GM12878 (cell line): Measurements from ENCODE around the gene MEGF11. TPM values are rescaled to one million over a fixed set of nuclear protein-coding genes. Genes with fewer than 3 reads are reported as not detected.

Experiments
- ATAC-seq: fragments of 200-7000 bp; cut with Tn5 transposase; 3 replicates; pipeline ENCODE4 v1.9.1; 2020; ENCODE audit warnings: mild to moderate bottlenecking, moderate library complexity
- BruUV-seq: library from RNA; stranded (reverse); fragments of 400-500 nt; replicated peaks from 2 replicates; lab custom pipeline; 2021; lab: Mats Ljungman, UMichigan
- CTCF ChIA-PET: fragments of 300-600 bp; sonication (Branson Sonifier 250); formaldehyde crosslinking; extraction: SDS; loops from one replicate; lab custom pipeline; 2021; ENCODE audit warnings: inconsistent platforms; lab: Yijun Ruan, JAX
- POLR2A ChIA-PET: fragments of 350-600 bp; formaldehyde crosslinking; extraction: SDS; loops from one replicate; lab custom pipeline; 2021; ENCODE audit warnings: inconsistent platforms; lab: Charles Lee
- RAD21 ChIA-PET: fragments of 300-600 bp; sonication (Branson Sonifier 250); formaldehyde crosslinking; loops from one replicate; lab custom pipeline; 2023; ENCODE audit warnings: antibody characterized with exemption; ENCODE audit not compliant: unreplicated experiment; lab: Charles Lee
- SMC1A ChIA-PET: fragments of 300-600 bp; sonication (Branson Sonifier 250); formaldehyde crosslinking; loops from one replicate; lab custom pipeline; 2023; ENCODE audit not compliant: unreplicated experiment, uncharacterized antibody; lab: Charles Lee
- DNase-seq: peaks from one replicate; pipeline ENCODE4 v3.0.0-alpha.2; 2011; ENCODE audit warnings: low read depth, low spot score
- FAIRE-seq: peaks from 3 replicates; lab custom pipeline; 2011; peaks lifted over from hg19 to GRCh38; lab: Jason Lieb, UNC
- H2AFZ ChIP-seq: 2 replicates; pipeline ENCODE4 v1.6.0; 2011; ENCODE audit warnings: low read depth, low read length, control low read depth; ENCODE audit not compliant: control insufficient read depth
- H3K27ac ChIP-seq: 2 replicates; pipeline ENCODE4 v1.5.1; 2011; ENCODE audit warnings: control low read depth; ENCODE audit not compliant: control insufficient read depth, insufficient read depth
- H3K27me3 ChIP-seq, 2 experiments: replicated peaks in 1 of 2; 2 replicates each; pipeline versions ENCODE4 v1.6.0 to v1.6.1; 2011; ENCODE audit warnings: low read length in 1 of 2; ENCODE audit not compliant: control insufficient read depth in 2 of 2, insufficient read depth in 2 of 2
- H3K36me3 ChIP-seq, 2 experiments: 2 replicates each; pipeline ENCODE4 v1.5.1; 2011; ENCODE audit warnings: low read length in 1 of 2; ENCODE audit not compliant: control insufficient read depth in 2 of 2, insufficient read depth in 2 of 2
- H3K4me1 ChIP-seq: 2 replicates; pipeline ENCODE4 v1.6.1; 2011; ENCODE audit warnings: mild to moderate bottlenecking, low read length, moderate library complexity, mixed read lengths; ENCODE audit not compliant: control insufficient read depth, insufficient read depth
- H3K4me2 ChIP-seq: 2 replicates; pipeline ENCODE4 v1.6.0; 2011; ENCODE audit warnings: control low read depth; ENCODE audit not compliant: control insufficient read depth, insufficient read depth
- H3K4me3 ChIP-seq: fragments of 200-600 bp; sonication (generic); 2 replicates; pipeline ENCODE4 v1.5.1; 2016
- H3K79me2 ChIP-seq: 2 replicates; pipeline ENCODE4 v1.6.0; 2011; ENCODE audit warnings: low read length; ENCODE audit not compliant: control insufficient read depth, insufficient read depth
- H3K9ac ChIP-seq: 2 replicates; pipeline ENCODE4 v1.8.0; 2011; ENCODE audit warnings: low read length, control low read depth, mixed read lengths; ENCODE audit not compliant: control insufficient read depth, insufficient read depth
- H3K9me3 ChIP-seq: replicated peaks from 3 replicates; pipeline ENCODE4 v1.5.1; 2011; ENCODE audit warnings: mild to moderate bottlenecking, low read length; ENCODE audit not compliant: control insufficient read depth, insufficient read depth
- H4K20me1 ChIP-seq: 2 replicates; pipeline ENCODE4 v1.6.0; 2011; ENCODE audit not compliant: control insufficient read depth, insufficient read depth
- BACH1 ChIP-seq: fragments of 450-650 bp; IDR thresholded peaks from 2 replicates; pipeline ENCODE4 v1.6.1; 2017; ENCODE audit warnings: mild to moderate bottlenecking, borderline replicate concordance
- BRCA1 ChIP-seq: IDR thresholded peaks from 2 replicates; pipeline ENCODE4 v1.6.1; 2011; ENCODE audit warnings: low read depth, low read length, improper control_type of control experiment
- CEBPB ChIP-seq, 2 experiments: fragments of 150-350 bp in 1 of 2; IDR thresholded peaks; 2 replicates each; pipeline ENCODE4 v1.6.1; 2012 to 2014; ENCODE audit warnings: low read depth in 2 of 2, low read length in 2 of 2, borderline replicate concordance in 1 of 2, inconsistent platforms in 1 of 2
- FOXK2 ChIP-seq: fragments of 450-650 bp; IDR thresholded peaks from 2 replicates; pipeline ENCODE4 v1.6.1; 2017; ENCODE audit warnings: mild to moderate bottlenecking, moderate library complexity
- HDAC2 ChIP-seq: fragments of 200-600 bp; sonication (generic); IDR thresholded peaks from 2 replicates; pipeline ENCODE4 v1.6.1; 2017
- NBN ChIP-seq: fragments of 450-650 bp; IDR thresholded peaks from 2 replicates; pipeline ENCODE4 v1.6.1; 2016
- STAT1 ChIP-seq: fragments of 450-650 bp; conservative IDR thresholded peaks from 2 replicates; pipeline ENCODE4 v1.6.1; 2014; ENCODE audit warnings: antibody characterized with exemption, mild to moderate bottlenecking
- TBL1XR1 ChIP-seq: IDR thresholded peaks from 2 replicates; pipeline ENCODE4 v1.6.1; 2012; ENCODE audit warnings: low read depth, low read length, improper control_type of control experiment
- ZNF217 ChIP-seq: fragments of 450-650 bp; IDR thresholded peaks from 2 replicates; pipeline ENCODE4 v1.6.1; 2017; ENCODE audit warnings: antibody characterized with exemption, mild to moderate bottlenecking
- WGBS: methylation state at CpG from one replicate; pipeline ENCODE4 v1.1.6; 2016; ENCODE audit warnings: low lambda C conversion rate; ENCODE audit not compliant: insufficient replicate concordance, insufficient coverage; ENCODE audit errors: missing lambda C conversion rate; 5-methylcytosine and 5-hydroxymethylcytosine counted together
- in situ Hi-C: fragments of 300-500 bp; cut with MboI; formaldehyde crosslinking; loops from 9 replicates; pipeline ENCODE4 v1.14.3; 2018; ENCODE audit warnings: mixed read lengths
- intact Hi-C: fragments of 100-400 bp; cut with micrococcal nuclease; formaldehyde crosslinking; loops from one replicate; pipeline ENCODE4 v1.14.2; 2022; ENCODE audit not compliant: unreplicated experiment
- polyA plus RNA-seq, 11 experiments: library from polyadenylated mRNA; depleted of rRNA in 4 of 11; unstranded in 6 of 11; stranded (reverse) in 5 of 11; fragments of >200 nt; fragmentation: Nextera tagmentation in 4 of 11; fragmentation: Illumina TruSeq in 1 of 11; extraction: Ambion mirVana in 4 of 11; extraction: Trizol in 1 of 11; gene quantifications; 1 replicate in 1 of 11; 2 replicates in 10 of 11; pipeline versions ENCODE4 v1.2.1 to v1.2.3, GENCODE V29; 2011 to 2016; ENCODE audit warnings: inconsistent platforms in 2 of 11, missing spikeins in 2 of 11, low read depth in 1 of 11
- total RNA-seq, 4 experiments: library from RNA; depleted of rRNA in 3 of 4; stranded (reverse); fragments of >200 nt in 3 of 4; fragmentation: Illumina TruSeq in 1 of 4; extraction: Trizol in 1 of 4; gene quantifications; 2 replicates each; pipeline versions ENCODE4 v1.2.1 to v1.2.3, GENCODE V29; 2013 to 2021
- TF ChIP-seq, protein P1 (sequence below): IDR thresholded peaks from 2 replicates; pipeline ENCODE4 v1.6.1; 2011; ENCODE audit warnings: low read depth, low read length, improper control_type of control experiment, borderline replicate concordance
- TF ChIP-seq, protein P2 (sequence below): fragments of 450-650 bp; IDR thresholded peaks from 2 replicates; pipeline ENCODE4 v1.6.1; 2017; ENCODE audit warnings: antibody characterized with exemption, mild to moderate bottlenecking, moderate library complexity
- TF ChIP-seq, protein P3 (sequence below): IDR thresholded peaks from 2 replicates; pipeline ENCODE4 v1.6.1; 2012; ENCODE audit warnings: improper control_type of control experiment, low read depth, low read length; ENCODE audit not compliant: insufficient replicate concordance
- TF ChIP-seq, protein P4 (sequence below): fragments of 450-650 bp; formaldehyde crosslinking; IDR thresholded peaks from 2 replicates; pipeline ENCODE4 v1.4.0; 2022; ENCODE audit warnings: mild to moderate bottlenecking, moderate library complexity

MEGF11 gene
- total and polyA plus RNA-seq, 10 of the 15 experiments (the other 5 are each of a cell fraction or from before 2014, with no cell fraction given), result 0.03 to 1.7 (median 0.49) TPM

DNA sequence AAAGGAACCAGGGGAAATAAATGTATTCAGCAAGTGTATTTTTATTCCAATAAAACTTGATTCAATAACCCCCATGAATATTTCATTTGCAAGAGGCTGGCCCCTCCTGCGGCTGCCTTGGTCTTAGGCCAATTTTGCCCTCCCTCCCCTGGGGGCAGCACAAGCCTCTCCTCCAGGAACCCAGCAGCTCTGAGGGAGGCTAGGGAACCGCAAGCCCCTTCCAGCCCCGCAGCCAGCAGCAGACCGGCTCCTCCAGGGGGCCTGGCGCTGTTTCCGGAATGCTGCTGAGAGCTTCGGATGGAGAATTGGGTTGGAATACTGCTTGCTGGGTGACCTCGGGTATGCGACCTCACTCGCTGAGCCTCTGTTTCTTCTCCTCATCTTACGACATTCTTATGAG is 234.2 kb downstream of the MEGF11 start:
- no peaks in the 10 kb centered on the region for H3K9me3 ChIP-seq
- no TSS peak for BruUV-seq
- ATAC-seq, result no peak
- H3K36me3 ChIP-seq, result no peaks in the 10 kb centered on the region
- no peaks in the 10 kb centered on the region for H4K20me1 ChIP-seq
- H3K79me2 ChIP-seq, result no peaks in the 10 kb centered on the region
- WGBS, result 75% methylated on average over 11 of the region's 11 CpGs
- CTCF ChIA-PET, result no interaction called here
- H3K9ac ChIP-seq, result no peak overlapping the region
- in situ Hi-C loops (no loop called here), intact Hi-C loops (no loop called here)
- POLR2A ChIA-PET, result interaction anchor here (1.1 kb wide), 1 partner anchor 71 kb away, joined by 3 read pairs; no protein-coding TSS in a partner anchor
- no peaks in the 10 kb centered on the region for H3K4me1 ChIP-seq
- H2AFZ ChIP-seq, result no peak overlapping the region
- no peak overlapping the region for H3K4me2 ChIP-seq
- H3K27me3 ChIP-seq, result no peaks in the 10 kb centered on the region
- FAIRE-seq, result no peak
- DNase-seq, result no peak
- no peak overlapping the region for H3K4me3 ChIP-seq
- SMC1A ChIA-PET, result interaction anchor here (0.7 kb wide), 1 partner anchor 61 kb away, joined by 3 read pairs; no protein-coding TSS in a partner anchor
- RAD21 ChIA-PET, result no interaction called here
- no peak overlapping the region for H3K27ac ChIP-seq
- TF ChIP-seq, protein P1, sequence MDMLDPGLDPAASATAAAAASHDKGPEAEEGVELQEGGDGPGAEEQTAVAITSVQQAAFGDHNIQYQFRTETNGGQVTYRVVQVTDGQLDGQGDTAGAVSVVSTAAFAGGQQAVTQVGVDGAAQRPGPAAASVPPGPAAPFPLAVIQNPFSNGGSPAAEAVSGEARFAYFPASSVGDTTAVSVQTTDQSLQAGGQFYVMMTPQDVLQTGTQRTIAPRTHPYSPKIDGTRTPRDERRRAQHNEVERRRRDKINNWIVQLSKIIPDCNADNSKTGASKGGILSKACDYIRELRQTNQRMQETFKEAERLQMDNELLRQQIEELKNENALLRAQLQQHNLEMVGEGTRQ, result no peak
- TF ChIP-seq HDAC2 (no peak), NBN (no peak), BRCA1 (no peak), CEBPB (IDR thresholded peaks at IDR 0.05; ENCODE audit: borderline replicate concordance in 1 of 2, low read depth in 2 of 2, low read length in 2 of 2) (no peak), FOXK2 (no peak), TBL1XR1 (no peak), BACH1 (no peak), STAT1 (no peak), ZNF217 (no peak)
- TF ChIP-seq, protein P2, sequence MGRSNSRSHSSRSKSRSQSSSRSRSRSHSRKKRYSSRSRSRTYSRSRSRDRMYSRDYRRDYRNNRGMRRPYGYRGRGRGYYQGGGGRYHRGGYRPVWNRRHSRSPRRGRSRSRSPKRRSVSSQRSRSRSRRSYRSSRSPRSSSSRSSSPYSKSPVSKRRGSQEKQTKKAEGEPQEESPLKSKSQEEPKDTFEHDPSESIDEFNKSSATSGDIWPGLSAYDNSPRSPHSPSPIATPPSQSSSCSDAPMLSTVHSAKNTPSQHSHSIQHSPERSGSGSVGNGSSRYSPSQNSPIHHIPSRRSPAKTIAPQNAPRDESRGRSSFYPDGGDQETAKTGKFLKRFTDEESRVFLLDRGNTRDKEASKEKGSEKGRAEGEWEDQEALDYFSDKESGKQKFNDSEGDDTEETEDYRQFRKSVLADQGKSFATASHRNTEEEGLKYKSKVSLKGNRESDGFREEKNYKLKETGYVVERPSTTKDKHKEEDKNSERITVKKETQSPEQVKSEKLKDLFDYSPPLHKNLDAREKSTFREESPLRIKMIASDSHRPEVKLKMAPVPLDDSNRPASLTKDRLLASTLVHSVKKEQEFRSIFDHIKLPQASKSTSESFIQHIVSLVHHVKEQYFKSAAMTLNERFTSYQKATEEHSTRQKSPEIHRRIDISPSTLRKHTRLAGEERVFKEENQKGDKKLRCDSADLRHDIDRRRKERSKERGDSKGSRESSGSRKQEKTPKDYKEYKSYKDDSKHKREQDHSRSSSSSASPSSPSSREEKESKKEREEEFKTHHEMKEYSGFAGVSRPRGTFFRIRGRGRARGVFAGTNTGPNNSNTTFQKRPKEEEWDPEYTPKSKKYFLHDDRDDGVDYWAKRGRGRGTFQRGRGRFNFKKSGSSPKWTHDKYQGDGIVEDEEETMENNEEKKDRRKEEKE, result no peak
- TF ChIP-seq, protein P3, sequence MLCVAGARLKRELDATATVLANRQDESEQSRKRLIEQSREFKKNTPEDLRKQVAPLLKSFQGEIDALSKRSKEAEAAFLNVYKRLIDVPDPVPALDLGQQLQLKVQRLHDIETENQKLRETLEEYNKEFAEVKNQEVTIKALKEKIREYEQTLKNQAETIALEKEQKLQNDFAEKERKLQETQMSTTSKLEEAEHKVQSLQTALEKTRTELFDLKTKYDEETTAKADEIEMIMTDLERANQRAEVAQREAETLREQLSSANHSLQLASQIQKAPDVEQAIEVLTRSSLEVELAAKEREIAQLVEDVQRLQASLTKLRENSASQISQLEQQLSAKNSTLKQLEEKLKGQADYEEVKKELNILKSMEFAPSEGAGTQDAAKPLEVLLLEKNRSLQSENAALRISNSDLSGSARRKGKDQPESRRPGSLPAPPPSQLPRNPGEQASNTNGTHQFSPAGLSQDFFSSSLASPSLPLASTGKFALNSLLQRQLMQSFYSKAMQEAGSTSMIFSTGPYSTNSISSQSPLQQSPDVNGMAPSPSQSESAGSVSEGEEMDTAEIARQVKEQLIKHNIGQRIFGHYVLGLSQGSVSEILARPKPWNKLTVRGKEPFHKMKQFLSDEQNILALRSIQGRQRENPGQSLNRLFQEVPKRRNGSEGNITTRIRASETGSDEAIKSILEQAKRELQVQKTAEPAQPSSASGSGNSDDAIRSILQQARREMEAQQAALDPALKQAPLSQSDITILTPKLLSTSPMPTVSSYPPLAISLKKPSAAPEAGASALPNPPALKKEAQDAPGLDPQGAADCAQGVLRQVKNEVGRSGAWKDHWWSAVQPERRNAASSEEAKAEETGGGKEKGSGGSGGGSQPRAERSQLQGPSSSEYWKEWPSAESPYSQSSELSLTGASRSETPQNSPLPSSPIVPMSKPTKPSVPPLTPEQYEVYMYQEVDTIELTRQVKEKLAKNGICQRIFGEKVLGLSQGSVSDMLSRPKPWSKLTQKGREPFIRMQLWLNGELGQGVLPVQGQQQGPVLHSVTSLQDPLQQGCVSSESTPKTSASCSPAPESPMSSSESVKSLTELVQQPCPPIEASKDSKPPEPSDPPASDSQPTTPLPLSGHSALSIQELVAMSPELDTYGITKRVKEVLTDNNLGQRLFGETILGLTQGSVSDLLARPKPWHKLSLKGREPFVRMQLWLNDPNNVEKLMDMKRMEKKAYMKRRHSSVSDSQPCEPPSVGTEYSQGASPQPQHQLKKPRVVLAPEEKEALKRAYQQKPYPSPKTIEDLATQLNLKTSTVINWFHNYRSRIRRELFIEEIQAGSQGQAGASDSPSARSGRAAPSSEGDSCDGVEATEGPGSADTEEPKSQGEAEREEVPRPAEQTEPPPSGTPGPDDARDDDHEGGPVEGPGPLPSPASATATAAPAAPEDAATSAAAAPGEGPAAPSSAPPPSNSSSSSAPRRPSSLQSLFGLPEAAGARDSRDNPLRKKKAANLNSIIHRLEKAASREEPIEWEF, result no peak
- TF ChIP-seq, protein P4, sequence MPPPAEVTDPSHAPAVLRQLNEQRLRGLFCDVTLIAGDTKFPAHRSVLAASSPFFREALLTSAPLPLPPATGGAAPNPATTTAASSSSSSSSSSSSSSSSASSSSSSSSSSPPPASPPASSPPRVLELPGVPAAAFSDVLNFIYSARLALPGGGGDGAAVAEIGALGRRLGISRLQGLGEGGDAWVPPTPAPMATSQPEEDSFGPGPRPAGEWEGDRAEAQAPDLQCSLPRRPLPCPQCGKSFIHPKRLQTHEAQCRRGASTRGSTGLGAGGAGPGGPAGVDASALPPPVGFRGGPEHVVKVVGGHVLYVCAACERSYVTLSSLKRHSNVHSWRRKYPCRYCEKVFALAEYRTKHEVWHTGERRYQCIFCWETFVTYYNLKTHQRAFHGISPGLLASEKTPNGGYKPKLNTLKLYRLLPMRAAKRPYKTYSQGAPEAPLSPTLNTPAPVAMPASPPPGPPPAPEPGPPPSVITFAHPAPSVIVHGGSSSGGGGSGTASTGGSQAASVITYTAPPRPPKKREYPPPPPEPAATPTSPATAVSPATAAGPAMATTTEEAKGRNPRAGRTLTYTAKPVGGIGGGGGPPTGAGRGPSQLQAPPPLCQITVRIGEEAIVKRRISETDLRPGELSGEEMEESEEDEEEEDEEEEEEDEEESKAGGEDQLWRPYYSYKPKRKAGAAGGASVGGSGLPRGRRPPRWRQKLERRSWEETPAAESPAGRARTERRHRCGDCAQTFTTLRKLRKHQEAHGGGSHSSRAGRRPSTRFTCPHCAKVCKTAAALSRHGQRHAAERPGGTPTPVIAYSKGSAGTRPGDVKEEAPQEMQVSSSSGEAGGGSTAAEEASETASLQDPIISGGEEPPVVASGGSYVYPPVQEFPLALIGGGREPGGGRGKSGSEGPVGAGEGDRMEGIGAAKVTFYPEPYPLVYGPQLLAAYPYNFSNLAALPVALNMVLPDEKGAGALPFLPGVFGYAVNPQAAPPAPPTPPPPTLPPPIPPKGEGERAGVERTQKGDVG, result no peak
